ENCODE measurements around the gene CALD1. TPM values are rescaled to one million over a fixed set of nuclear protein-coding genes. Genes with fewer than 3 reads are reported as not detected.

The CALD1 gene
- total and polyA plus RNA-seq, 8 donors, result 137 to 248 (median 224) TPM

DNA sequence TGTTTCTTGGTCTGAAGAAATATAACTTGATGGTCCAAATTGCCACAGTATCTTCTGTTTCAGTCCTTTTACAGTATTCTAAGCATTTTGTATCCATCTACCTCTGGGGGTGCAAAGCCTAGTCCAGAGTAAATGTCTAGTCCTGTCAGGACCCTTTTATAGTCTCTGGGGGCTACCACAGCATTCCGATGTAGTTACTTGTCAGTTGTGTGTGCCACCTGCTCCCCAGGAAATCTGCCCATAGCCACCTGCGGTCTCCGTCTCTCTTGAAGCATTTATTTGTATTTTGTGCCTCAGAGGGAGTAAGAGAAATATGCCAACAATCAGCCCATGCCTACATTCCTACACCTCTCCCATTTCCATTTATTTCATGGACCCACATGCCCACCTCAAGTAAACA lies 219.7 kb downstream of the CALD1 start:
- no peak for ATAC-seq
- intact Hi-C loops (cut with DNase I), result loop anchor here in 1 of 2 donors (10.0 kb wide), 1 partner anchor 166 kb away; no protein-coding TSS in a partner anchor

DNA sequence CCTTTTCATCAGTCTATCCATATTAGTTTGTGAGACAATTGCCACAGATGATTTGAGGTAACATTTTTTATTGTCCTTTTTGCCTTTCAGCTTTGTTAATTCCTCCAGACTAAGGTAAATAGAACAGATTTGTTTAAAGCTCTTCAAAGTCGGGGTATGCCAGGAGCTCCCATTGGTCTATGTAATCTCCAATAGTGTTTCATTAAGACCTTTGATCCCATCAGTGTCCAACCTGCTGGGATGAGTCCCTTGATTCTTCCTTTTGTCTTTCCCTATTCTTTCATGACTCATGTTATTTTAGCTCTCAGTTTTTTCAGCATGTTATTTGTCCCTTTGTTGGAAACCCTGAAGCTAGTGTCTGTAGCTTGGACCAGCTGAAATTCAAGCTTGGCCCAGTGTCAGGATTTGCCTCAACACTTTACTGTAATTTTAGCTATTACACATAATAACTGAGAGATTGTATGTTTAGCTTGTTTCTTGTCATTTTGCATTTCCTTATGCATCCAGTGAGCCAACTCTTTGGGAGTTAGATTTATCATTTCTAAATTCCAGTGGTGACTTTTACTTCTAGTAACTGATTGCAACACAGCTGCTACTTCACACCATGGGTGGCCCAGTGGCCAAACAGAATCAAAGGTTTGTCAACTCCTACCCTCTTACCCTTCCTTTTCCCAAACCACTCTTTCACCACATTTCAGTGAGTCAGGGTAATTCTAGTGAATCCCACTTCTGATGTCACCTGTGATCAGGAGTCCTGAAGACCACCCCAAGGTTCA lies 222.1 kb downstream of the CALD1 start:
- no peak for DNase-seq
- TF ChIP-seq, protein P1, sequence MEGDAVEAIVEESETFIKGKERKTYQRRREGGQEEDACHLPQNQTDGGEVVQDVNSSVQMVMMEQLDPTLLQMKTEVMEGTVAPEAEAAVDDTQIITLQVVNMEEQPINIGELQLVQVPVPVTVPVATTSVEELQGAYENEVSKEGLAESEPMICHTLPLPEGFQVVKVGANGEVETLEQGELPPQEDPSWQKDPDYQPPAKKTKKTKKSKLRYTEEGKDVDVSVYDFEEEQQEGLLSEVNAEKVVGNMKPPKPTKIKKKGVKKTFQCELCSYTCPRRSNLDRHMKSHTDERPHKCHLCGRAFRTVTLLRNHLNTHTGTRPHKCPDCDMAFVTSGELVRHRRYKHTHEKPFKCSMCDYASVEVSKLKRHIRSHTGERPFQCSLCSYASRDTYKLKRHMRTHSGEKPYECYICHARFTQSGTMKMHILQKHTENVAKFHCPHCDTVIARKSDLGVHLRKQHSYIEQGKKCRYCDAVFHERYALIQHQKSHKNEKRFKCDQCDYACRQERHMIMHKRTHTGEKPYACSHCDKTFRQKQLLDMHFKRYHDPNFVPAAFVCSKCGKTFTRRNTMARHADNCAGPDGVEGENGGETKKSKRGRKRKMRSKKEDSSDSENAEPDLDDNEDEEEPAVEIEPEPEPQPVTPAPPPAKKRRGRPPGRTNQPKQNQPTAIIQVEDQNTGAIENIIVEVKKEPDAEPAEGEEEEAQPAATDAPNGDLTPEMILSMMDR (IDR thresholded peaks at IDR 0.05), result no peak
- no peak for ATAC-seq
- Histone ChIP-seq H3K27ac (no peak overlapping the region), H3K27me3 (no peaks in the 10 kb centered on the region), H3K36me3 (peaks cover 0 to 19% of the 10 kb centered on the region in 2 donors), H3K4me3 (no peak overlapping the region), H3K9me3 (peaks cover 0 to under 1% of the 10 kb centered on the region in 2 donors), H3K4me1 (no peaks in the 10 kb centered on the region)
- intact Hi-C loops (cut with DNase I), result no loop called here

More for the DNA sequence above, 219.7 kb downstream of the CALD1 start:
- TF ChIP-seq, protein P1 (IDR thresholded peaks at IDR 0.05), result no peak
- Histone ChIP-seq H3K4me1 (no peaks in the 10 kb centered on the region), H3K36me3 (peaks cover 0 to 41% of the 10 kb centered on the region in 2 donors), H3K27ac (no peak overlapping the region), H3K4me3 (no peak overlapping the region), H3K27me3 (no peaks in the 10 kb centered on the region), H3K9me3 (no peaks in the 10 kb centered on the region)
- DNase-seq, result no peak

DNA sequence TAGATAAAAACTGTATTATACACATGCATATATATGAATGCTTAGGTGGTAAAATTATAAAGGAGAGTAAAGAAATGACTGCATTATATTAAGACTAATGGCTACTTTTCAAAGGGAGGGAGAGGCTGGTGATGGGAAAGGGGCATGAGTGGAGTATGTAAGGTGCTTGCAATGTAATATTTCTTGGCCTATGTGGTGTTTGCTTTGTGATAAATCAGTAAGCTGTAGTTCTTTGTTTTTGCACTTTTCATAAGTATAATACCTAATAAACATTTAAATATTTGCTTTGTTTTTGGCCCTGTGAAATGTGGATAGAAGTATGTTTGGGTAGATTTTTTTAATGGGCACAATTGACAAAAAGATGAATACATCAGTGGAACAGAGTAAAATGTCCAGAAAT lies 232.8 kb downstream of the CALD1 start:
- Histone ChIP-seq H3K4me1 (no peaks in the 10 kb centered on the region), H3K4me3 (no peak overlapping the region), H3K27me3 (no peaks in the 10 kb centered on the region), H3K9me3 (peaks cover 0 to 5% of the 10 kb centered on the region in 2 donors), H3K27ac (no peak overlapping the region), H3K36me3 (no peaks in the 10 kb centered on the region)
- TF ChIP-seq, protein P1 (IDR thresholded peaks at IDR 0.05), result no peak
- intact Hi-C loops (cut with DNase I), result no loop called here
- no peak for DNase-seq
- ATAC-seq, result no peak

Other genes starting within 250 kb of the CALD1 start
- gene AKR1B15, start 230.5 kb upstream of the CALD1 start, total RNA-seq, result not detected
- gene AKR1B15, start 230.5 kb upstream of the CALD1 start, polyA plus RNA-seq (ENCODE audit: insufficient read length in 6 of 6), result under 1 TPM in 5 of 6 donors, not detected in 1; 0.09 to 0.19 (median 0.14) TPM
- 10 to 100 TPM; 16.0 to 18.6 TPM for gene BPGM, start 132.8 kb upstream of the CALD1 start, total RNA-seq
- 10 to 100 TPM; 22.9 to 38.9 (median 28.2) TPM for gene BPGM, start 132.8 kb upstream of the CALD1 start, polyA plus RNA-seq (ENCODE audit: insufficient read length in 6 of 6)
- gene AGBL3, start 206.9 kb downstream of the CALD1 start, total RNA-seq, result 1 to 10 TPM; 2.7 to 3.4 TPM
- 10 to 100 TPM; 10.5 to 15.3 (median 12.5) TPM for gene AGBL3, start 206.9 kb downstream of the CALD1 start, polyA plus RNA-seq (ENCODE audit: insufficient read length in 6 of 6)

All from left lung (tissue), 10 donors.